NCI-H524 treated with DMSO at 0.1 percent for 48 hours (cell line): ENCODE data around the gene PSKH1.

ENCODE experiments used
- DNase-seq: peaks from one replicate; lab custom pipeline; 2025; lab: John Stamatoyannopoulos, UW

The PSKH1 gene

GRCh38 chr16:67868290-67868689 is 24.8 kb upstream of the PSKH1 start:
- no peak for DNase-seq

DNA sequence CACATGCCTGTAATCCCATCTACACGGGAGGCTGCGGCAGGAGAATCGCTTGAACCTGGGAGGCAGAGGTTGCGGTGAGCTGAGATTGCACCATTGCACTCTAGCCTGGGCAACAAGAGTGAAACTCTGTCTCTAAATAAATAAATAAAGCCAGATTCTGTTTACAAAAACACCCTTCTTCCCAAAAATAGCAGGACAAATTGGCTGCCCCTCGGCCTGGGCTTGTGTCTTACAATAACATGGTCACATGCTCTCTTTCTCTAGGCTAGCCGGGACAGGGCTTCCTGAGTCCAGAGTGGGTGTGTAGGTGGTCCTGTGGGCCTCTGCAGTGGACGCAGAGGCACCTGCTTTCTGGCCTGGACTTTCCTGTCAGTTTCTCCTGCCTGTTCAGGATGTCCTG is 23.4 kb upstream of the PSKH1 start:
- DNase-seq, result no peak

GRCh38 chr16:67871256-67871655 is 21.8 kb upstream of the PSKH1 start:
- no peak for DNase-seq

DNA sequence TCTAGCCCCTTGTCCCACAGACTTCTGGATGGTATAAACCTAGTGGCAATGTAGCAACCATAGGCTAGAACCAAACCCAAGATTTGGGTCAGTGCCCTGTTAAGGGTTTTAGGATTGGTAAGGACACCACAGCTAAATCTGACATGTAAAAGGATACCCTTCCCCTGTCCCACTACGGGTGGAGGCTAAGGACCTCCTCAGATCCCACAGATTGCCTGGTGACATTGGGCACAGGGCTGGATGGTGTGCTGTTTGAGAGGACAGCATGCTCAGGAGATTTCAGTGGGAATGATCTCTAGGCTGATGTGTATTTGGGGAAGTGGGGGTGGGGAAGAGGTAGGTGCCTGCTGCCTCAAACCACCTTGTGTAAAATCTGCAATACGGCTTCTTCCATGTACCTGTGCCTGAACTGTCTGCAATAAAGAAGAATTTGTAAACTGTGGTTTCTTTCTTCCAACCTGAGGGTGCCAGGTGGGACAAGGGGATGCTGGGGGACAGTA is 20.9 kb upstream of the PSKH1 start:
- DNase-seq, result no peak

- no peak for DNase-seq
Observed at GRCh38 chr16:67872631-67873434, 20.2 kb upstream of the PSKH1 start, which contains the start of gene EDC4. TSS of gene EDC4 (plus strand) at chr16:67873052. CDS start at chr16:67873262, 210 bp downstream.

DNA sequence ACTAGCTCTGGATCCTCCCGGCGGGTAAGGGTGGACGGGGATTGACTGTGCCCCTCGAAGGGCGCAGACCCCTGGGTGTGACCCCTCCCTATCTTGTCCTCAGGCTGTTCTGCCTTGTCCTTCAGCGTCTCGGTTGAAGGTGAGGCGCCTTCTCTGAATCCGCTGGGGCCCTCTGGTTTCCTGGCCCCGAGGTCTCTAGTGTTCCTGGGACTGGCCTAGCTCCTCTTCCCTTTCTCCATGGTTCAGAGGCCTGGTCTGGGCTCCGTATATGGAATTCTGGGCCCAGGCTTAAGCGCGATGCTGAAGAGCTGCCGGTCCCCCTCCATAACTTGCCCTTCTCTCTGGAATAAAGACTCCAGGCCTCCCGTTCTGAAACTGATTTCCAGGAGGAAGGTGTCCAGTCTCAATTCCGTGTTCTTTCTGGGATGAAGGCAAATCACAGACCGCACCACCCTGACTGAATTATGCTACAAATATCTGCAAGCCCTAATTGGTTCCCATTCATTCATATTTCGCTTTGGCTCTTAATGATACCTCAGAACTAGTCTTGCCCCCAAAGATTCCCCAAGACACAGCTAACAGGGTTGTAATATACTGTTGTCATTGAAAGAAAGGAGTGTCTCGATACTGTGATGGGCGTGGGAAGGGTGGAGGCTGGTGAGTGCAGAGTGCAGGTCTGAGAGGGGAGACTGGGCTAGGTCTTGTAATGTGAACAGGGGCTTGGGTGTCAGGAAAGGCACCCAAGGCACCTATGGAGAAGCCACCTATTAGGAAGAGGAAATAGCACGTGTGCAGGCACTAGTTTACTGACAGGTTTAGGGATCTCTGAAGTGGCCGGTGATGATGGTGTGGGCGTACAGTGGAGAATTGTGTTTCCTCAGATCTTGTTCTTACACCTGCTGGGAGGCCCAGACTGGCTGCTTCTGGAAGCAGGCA is 19.4 kb upstream of the PSKH1 start:
- no peak for DNase-seq

- DNase-seq, result no peak
Observed at GRCh38 chr16:67874372-67874771, 18.7 kb upstream of the PSKH1 start.

GRCh38 chr16:67877064-67877463 is 16.0 kb upstream of the PSKH1 start:
- DNase-seq, result no peak

- DNase-seq, result no peak
Observed at GRCh38 chr16:67878232-67878631, 14.8 kb upstream of the PSKH1 start.

DNA sequence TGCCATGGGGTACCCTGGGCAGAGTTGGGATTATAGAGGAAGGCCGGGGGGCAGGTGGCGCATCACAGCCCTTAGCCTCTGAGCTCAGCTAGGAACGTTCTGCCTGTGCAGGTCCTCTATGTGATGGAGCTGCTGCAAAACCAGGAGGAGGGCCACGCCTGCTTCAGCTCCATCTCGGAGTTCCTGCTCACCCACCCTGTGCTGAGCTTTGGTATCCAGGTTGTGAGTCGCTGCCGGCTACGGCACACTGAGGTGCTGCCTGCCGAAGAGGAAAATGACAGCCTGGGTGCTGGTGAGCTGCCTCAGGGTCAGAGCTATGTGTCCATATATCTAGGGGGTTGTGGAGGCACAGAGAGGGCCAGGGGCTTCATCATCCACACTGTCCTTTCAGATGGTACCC is 14.2 kb upstream of the PSKH1 start:
- DNase-seq, result no peak

DNA sequence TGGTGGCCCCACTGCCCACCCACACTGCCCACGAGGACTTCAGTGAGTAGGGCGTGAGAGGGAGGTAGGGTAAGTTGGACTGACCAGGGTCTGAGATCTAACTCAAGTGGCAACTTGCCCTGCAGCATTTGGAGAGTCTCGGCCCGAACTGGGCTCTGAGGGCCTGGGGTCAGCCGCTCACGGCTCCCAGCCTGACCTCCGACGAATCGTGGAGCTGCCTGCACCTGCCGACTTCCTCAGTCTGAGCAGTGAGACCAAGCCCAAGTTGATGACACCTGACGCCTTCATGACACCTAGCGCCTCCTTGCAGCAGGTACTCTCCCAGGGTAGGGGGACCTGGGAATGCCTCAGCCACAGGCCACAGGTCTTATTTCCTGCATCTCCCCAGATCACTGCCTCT is 13.6 kb upstream of the PSKH1 start:
- DNase-seq, result no peak

DNA sequence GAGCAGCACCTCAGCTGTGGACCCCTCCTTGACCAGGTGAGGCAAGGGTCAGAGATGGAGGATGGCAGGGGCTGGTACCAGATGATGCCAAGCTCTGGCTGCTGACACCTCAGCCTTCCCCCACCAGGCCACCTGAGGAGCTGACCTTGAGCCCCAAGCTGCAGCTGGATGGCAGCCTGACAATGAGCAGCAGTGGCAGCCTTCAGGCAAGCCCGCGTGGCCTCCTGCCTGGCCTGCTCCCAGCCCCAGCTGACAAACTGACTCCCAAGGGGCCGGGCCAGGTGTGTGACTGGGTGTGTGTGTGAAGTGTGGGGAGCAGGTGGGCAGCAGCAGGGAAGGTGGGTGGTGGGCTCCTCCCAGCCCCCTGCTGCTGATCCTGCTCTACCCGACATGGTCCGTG is 13.1 kb upstream of the PSKH1 start:
- no peak for DNase-seq

- DNase-seq, result no peak
Observed at GRCh38 chr16:67880584-67880983, 12.5 kb upstream of the PSKH1 start.

DNA sequence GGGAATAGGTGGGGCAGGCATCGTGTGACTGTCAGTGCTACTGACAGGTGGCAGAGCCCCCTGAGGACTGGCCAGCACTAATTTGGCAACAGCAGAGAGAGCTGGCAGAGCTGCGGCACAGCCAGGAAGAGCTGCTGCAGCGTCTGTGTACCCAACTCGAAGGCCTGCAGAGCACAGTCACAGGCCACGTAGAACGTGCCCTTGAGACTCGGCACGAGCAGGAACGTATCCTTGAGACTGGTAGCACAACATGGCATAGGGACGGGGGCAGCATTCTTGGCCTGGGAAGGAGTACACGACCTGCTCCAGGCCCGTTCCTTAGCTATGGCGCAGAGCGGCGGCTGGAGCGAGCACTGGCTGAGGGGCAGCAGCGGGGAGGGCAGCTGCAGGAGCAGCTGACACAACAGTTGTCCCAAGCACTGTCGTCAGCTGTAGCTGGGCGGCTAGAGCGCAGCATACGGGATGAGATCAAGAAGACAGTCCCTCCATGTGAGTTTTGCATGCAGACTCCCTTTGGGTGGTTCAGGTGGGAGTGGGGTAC is 11.4 kb upstream of the PSKH1 start:
- DNase-seq, result no peak

DNA sequence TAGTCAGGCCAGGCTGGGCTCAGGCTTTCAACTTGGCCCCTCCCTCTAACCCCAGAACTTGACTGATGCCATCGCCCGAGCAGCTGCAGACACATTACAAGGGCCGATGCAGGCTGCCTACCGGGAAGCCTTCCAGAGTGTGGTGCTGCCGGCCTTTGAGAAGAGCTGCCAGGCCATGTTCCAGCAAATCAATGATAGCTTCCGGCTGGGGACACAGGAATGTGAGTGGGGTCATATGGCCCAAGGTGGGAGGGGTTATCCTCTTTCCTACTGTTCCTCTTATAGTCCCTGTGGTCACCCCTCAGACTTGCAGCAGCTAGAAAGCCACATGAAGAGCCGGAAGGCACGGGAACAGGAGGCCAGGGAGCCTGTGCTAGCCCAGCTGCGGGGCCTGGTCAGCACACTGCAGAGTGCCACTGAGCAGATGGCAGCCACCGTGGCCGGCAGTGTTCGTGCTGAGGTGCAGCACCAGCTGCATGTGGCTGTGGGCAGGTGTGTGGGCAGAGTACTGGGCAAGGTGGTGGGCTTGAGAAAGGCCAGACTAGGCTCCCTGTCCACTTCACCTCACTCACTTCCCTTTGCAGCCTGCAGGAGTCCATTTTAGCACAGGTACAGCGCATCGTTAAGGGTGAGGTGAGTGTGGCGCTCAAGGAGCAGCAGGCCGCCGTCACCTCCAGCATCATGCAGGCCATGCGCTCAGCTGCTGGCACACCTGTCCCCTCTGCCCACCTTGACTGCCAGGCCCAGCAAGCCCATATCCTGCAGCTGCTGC is 10.5 kb upstream of the PSKH1 start:
- DNase-seq, result no peak

DNA sequence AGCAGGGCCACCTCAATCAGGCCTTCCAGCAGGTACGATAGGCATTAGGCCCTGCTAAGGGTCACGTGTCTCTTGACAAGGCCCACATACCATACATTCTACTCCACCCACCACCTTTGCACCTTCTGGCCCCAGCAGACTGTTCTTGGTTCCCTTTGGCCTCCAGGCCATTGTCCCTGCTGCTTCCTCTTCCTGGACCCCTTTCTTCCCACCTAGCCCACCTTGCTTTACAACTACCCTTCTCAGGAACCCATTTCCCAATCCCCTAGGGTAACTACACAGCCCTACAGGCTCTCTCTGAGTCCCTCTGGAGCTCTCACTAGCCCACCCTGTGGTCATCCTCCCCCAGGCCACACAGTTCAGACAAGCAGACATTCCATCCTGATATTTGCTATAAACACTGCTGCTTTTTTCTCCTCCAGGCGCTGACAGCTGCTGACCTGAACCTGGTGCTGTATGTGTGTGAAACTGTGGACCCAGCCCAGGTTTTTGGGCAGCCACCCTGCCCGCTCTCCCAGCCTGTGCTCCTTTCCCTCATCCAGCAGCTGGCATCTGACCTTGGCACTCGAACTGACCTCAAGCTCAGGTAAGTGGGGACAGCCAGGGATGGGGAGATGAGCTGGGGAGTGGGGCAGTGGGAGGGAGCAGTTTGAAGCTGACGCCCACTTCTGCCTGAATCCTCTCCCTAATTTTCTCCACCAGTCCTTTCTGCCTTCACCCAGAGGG is 9.7 kb upstream of the PSKH1 start:
- DNase-seq, result no peak

GRCh38 chr16:67883872-67884261 is 9.2 kb upstream of the PSKH1 start:
- no peak for DNase-seq

DNA sequence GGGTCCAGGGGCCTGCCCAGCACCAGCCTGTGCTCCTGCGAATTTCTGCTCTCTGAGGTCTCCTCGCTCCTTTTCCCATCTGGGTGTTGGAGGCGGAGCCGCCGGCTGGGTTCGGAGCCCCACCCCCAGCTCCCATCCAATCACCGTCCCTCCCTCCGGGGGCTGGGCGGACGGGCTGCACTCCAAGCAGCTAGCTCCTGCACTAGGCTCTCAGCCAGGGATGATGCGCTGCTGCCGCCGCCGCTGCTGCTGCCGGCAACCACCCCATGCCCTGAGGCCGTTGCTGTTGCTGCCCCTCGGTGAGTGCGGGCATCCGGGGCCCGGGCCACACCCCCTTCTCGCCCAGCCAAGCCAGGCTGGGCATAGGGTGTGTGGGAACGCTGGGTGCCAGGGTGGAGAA is 8.4 kb upstream of the PSKH1 start, which contains the start of gene NRN1L:
NRN1L (plus strand) TSS at position 202 of the 400 bp plus-strand sequence; CDS start at position 221, 19 bp downstream.
- no peak for DNase-seq

DNA sequence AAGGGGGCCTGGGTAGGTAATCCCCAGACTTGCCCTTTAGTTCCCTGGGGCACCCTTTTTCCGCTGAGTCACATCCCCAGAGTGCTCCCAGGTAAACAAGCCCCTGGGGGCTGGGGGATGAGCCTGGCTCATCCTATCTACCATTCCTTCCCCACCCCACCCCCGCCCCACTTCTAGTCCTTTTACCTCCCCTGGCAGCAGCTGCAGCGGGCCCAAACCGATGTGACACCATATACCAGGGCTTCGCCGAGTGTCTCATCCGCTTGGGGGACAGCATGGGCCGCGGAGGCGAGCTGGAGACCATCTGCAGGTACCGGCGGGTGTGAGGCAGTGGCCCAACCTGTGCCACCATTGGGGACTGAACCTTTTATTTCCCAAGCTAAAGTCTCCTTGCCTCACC is 7.5 kb upstream of the PSKH1 start:
- no peak for DNase-seq

DNA sequence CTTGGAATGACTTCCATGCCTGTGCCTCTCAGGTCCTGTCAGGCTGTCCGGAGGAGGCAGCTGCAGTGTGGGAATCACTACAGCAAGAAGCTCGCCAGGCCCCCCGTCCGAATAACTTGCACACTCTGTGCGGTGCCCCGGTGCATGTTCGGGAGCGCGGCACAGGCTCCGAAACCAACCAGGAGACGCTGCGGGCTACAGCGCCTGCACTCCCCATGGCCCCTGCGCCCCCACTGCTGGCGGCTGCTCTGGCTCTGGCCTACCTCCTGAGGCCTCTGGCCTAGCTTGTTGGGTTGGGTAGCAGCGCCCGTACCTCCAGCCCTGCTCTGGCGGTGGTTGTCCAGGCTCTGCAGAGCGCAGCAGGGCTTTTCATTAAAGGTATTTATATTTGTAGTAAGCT is 7.1 kb upstream of the PSKH1 start:
- no peak for DNase-seq

GRCh38 chr16:67886387-67886786 is 6.7 kb upstream of the PSKH1 start:
- DNase-seq, result no peak
